GM18909 (cell line): ENCODE data around the gene SOX6.
"Not testable (repeated sequence)": the region's sequence is repeated elsewhere in the genome, so short reads cannot be mapped to it uniquely, and the experiment has no call there.

ENCODE experiments used
- ATAC-seq: cut with Tn5 transposase; IDR thresholded peaks from one replicate; pipeline ENCODE4 v1.9.1; 2021; ENCODE audit warnings: mild to moderate bottlenecking; ENCODE audit not compliant: unreplicated experiment, poor library complexity

SOX6 gene

GRCh38 chr11:16166571-16166970 lies 189.8 kb downstream of the SOX6 start:
- ATAC-seq = no peak

- ATAC-seq = no peak
These were observed 196.2 kb downstream of the SOX6 start for GRCh38 chr11:16160146-16160545.

GRCh38 chr11:16158426-16158994 lies 197.8 kb downstream of the SOX6 start:
- no peak for ATAC-seq

- ATAC-seq = no peak
These were observed 199.0 kb downstream of the SOX6 start for GRCh38 chr11:16157327-16157726.

GRCh38 chr11:16155448-16155847 lies 200.9 kb downstream of the SOX6 start:
- ATAC-seq = no peak

- ATAC-seq = no peak
These were observed 201.5 kb downstream of the SOX6 start for GRCh38 chr11:16154715-16155396.

- ATAC-seq = no peak
These were observed 202.4 kb downstream of the SOX6 start for GRCh38 chr11:16153951-16154350.

- no peak for ATAC-seq
These were observed 205.2 kb downstream of the SOX6 start for GRCh38 chr11:16151138-16151537.

- no peak for ATAC-seq
These were observed 206.9 kb downstream of the SOX6 start for GRCh38 chr11:16149476-16149875.

GRCh38 chr11:16148301-16148931 lies 207.9 kb downstream of the SOX6 start:
- ATAC-seq = no peak

- not testable (repeated sequence) for ATAC-seq
These were observed 209.4 kb downstream of the SOX6 start for GRCh38 chr11:16146980-16147379.

- ATAC-seq = not testable (repeated sequence)
These were observed 214.7 kb downstream of the SOX6 start for GRCh38 chr11:16141614-16142013.

GRCh38 chr11:16141162-16141561 lies 215.2 kb downstream of the SOX6 start:
- not testable (repeated sequence) for ATAC-seq

GRCh38 chr11:16136792-16137390 lies 219.5 kb downstream of the SOX6 start:
- no peak for ATAC-seq

- ATAC-seq = no peak
These were observed 222.5 kb downstream of the SOX6 start for GRCh38 chr11:16133867-16134266.

GRCh38 chr11:16127732-16128131 lies 228.6 kb downstream of the SOX6 start:
- no peak for ATAC-seq

GRCh38 chr11:16126362-16126761 lies 230.0 kb downstream of the SOX6 start:
- no peak for ATAC-seq

- ATAC-seq = no peak
These were observed 230.6 kb downstream of the SOX6 start for GRCh38 chr11:16125796-16126195.

- ATAC-seq = no peak
These were observed 232.0 kb downstream of the SOX6 start for GRCh38 chr11:16124390-16124789.

- ATAC-seq = no peak
These were observed 234.5 kb downstream of the SOX6 start for GRCh38 chr11:16121853-16122252.

GRCh38 chr11:16120008-16120407 lies 236.3 kb downstream of the SOX6 start:
- no peak for ATAC-seq
